Liver (tissue), 9 donors: Measurements from ENCODE around the gene RPLP2. TPM values are rescaled to one million over a fixed set of nuclear protein-coding genes. Genes with fewer than 3 reads are reported as not detected.

Experiments
- DNase-seq: peaks from one replicate; pipeline ENCODE4 v3.0.0-alpha.2; 2017; ENCODE audit warnings: low spot score
- H3K27ac ChIP-seq, 2 donors: one replicate each; pipeline ENCODE4 v1.7.0; 2013; ENCODE audit warnings: inconsistent platforms in 2 of 2, low read length in 2 of 2, control low read depth in 1 of 2, low read depth in 1 of 2, mild to moderate bottlenecking in 1 of 2
- H3K27me3 ChIP-seq, 4 donors: one replicate each; pipeline versions ENCODE4 v1.6.1 to v1.7.0; 2013; ENCODE audit warnings: low read length in 3 of 4, inconsistent platforms in 1 of 4, mild to moderate bottlenecking in 1 of 4, moderate library complexity in 1 of 4; ENCODE audit not compliant: control insufficient read depth in 4 of 4, insufficient read depth in 4 of 4
- H3K36me3 ChIP-seq, 4 donors: one replicate each; pipeline versions ENCODE4 v1.6.1 to v1.7.0; 2013; ENCODE audit warnings: low read length in 3 of 4, mild to moderate bottlenecking in 3 of 4, low read depth in 1 of 4, moderate library complexity in 1 of 4; ENCODE audit not compliant: control insufficient read depth in 4 of 4, insufficient read depth in 3 of 4
- H3K4me1 ChIP-seq, 4 donors: one replicate each; pipeline versions ENCODE4 v1.6.1 to v1.7.0; 2013; ENCODE audit warnings: low read length in 3 of 4, mild to moderate bottlenecking in 3 of 4, moderate library complexity in 1 of 4; ENCODE audit not compliant: control insufficient read depth in 4 of 4, insufficient read depth in 4 of 4
- H3K4me3 ChIP-seq, 3 donors: one replicate each; pipeline versions ENCODE4 v1.6.1 to v1.7.0; 2013; ENCODE audit warnings: low read length in 3 of 3, control low read depth in 1 of 3, low read depth in 1 of 3, mild to moderate bottlenecking in 1 of 3
- H3K9ac ChIP-seq, 2 donors: one replicate each; pipeline ENCODE4 v1.7.0; 2013; ENCODE audit warnings: low read length in 2 of 2, mild to moderate bottlenecking in 2 of 2, moderate library complexity in 2 of 2, control low read depth in 1 of 2, low read depth in 1 of 2
- H3K9me3 ChIP-seq, 4 donors: one replicate each; pipeline versions ENCODE4 v1.6.1 to v1.7.0; 2013; ENCODE audit warnings: low read length in 3 of 4; ENCODE audit not compliant: control insufficient read depth in 4 of 4
- ATF3 ChIP-seq: IDR thresholded peaks from 2 replicates; pipeline ENCODE4 v1.6.1; 2016; ENCODE audit warnings: antibody characterized with exemption
- CTCF ChIP-seq: fragments of 150-350 bp; IDR thresholded peaks from 2 replicates; pipeline ENCODE4 v1.5.1; 2017; ENCODE audit warnings: improper control_type of control experiment, low read depth, low read length; ENCODE audit not compliant: missing input control
- EGR1 ChIP-seq, 2 donors: IDR thresholded peaks; 2 replicates each; pipeline ENCODE4 v1.6.1; 2016 to 2018; ENCODE audit warnings: antibody characterized with exemption in 2 of 2, low read depth in 2 of 2
- FOXA1 ChIP-seq: IDR thresholded peaks from 2 replicates; pipeline ENCODE4 v1.6.1; 2016; ENCODE audit warnings: antibody characterized with exemption
- FOXA2 ChIP-seq: IDR thresholded peaks from 2 replicates; pipeline ENCODE4 v1.6.1; 2016; ENCODE audit warnings: antibody characterized with exemption
- GABPA ChIP-seq, 2 donors: IDR thresholded peaks in 1 of 2; conservative IDR thresholded peaks in 1 of 2; 2 replicates each; pipeline ENCODE4 v1.6.1; 2016; ENCODE audit warnings: antibody characterized with exemption in 2 of 2, mild to moderate bottlenecking in 1 of 2, moderate library complexity in 1 of 2
- HNF4A ChIP-seq, 2 donors: conservative IDR thresholded peaks; 2 replicates each; pipeline ENCODE4 v1.6.1; 2016; ENCODE audit warnings: antibody characterized with exemption in 2 of 2, mild to moderate bottlenecking in 2 of 2
- JUND ChIP-seq, 2 donors: IDR thresholded peaks; 2 replicates each; pipeline ENCODE4 v1.6.1; 2016; ENCODE audit warnings: antibody characterized with exemption in 2 of 2
- MAX ChIP-seq: IDR thresholded peaks from 2 replicates; pipeline ENCODE4 v1.6.1; 2016; ENCODE audit warnings: antibody characterized with exemption
- REST ChIP-seq: IDR thresholded peaks from 2 replicates; pipeline ENCODE4 v1.6.1; 2016; ENCODE audit warnings: antibody characterized with exemption, mild to moderate bottlenecking
- SP1 ChIP-seq: IDR thresholded peaks from 2 replicates; pipeline ENCODE4 v1.6.1; 2018; ENCODE audit warnings: antibody characterized with exemption, mild to moderate bottlenecking
- TAF1 ChIP-seq: conservative IDR thresholded peaks from 2 replicates; pipeline ENCODE4 v1.6.1; 2016; ENCODE audit warnings: antibody characterized with exemption, mild to moderate bottlenecking
- WGBS: extraction: QIAGEN DNeasy Blood & Tissue Kit; methylation state at CpG from one replicate; pipeline ENCODE4 v1.1.7; 2013; 5-methylcytosine and 5-hydroxymethylcytosine counted together
- polyA plus RNA-seq, 2 donors: library from polyadenylated mRNA; stranded (reverse) in 1 of 2; unstranded in 1 of 2; fragments of 200-250 nt in 1 of 2; fragments of >200 nt in 1 of 2; fragmentation: Nextera tagmentation in 1 of 2; extraction: Ambion mirVana in 1 of 2; gene quantifications; one replicate each; pipeline versions ENCODE4 v1.2.1 to v1.2.3, GENCODE V29; 2013 to 2015
- total RNA-seq, 2 donors: library from RNA; depleted of rRNA; stranded (reverse); fragments of >200 nt; gene quantifications; one replicate each; pipeline ENCODE4 v1.2.3, GENCODE V29; 2014
- donor health status: healthy.
- donor health status: healthy.
- donor health status: healthy.
- donor health status: healthy.
- donor health status: healthy.

Gene RPLP2
- total and polyA plus RNA-seq, 4 donors = 59.8 to 476 (median 285) TPM

- DNase-seq = no peak
- no peak overlapping the region for H3K27ac ChIP-seq
- no peak overlapping the region for H3K4me3 ChIP-seq
- H3K9ac ChIP-seq = no peak overlapping the region
- no peaks in the 10 kb centered on the region for H3K9me3 ChIP-seq
- peaks cover 5 to 25% (median 12%) of the 10 kb centered on the region in 4 donors for H3K36me3 ChIP-seq
- TF ChIP-seq MAX (no peak), HNF4A (conservative IDR thresholded peaks at IDR 0.05) (no peak), FOXA2 (no peak), FOXA1 (no peak), CTCF (no peak), REST (no peak), SP1 (no peak), JUND (IDR thresholded peaks at IDR 0.05) (no peak), TAF1 (no peak), ATF3 (no peak)
- H3K4me1 ChIP-seq = peaks cover 5 to 15% (median 8%) of the 10 kb centered on the region in 4 donors
- H3K27me3 ChIP-seq = no peaks in the 10 kb centered on the region
- WGBS = 90% methylated on average over 34 of the region's 34 CpGs
Measured at GRCh38 chr11:772429-773390, 37.1 kb upstream of the RPLP2 start.

GRCh38 chr11:773425-773824 lies 36.3 kb upstream of the RPLP2 start:
- H3K4me3 ChIP-seq = no peak overlapping the region
- no peaks in the 10 kb centered on the region for H3K9me3 ChIP-seq
- TF ChIP-seq GABPA (IDR thresholded peaks at IDR 0.05 in 1 of 2, conservative IDR thresholded peaks at IDR 0.05 in 1 of 2) (no peak), EGR1 (IDR thresholded peaks at IDR 0.05; ENCODE audit: low read depth in 2 of 2) (no peak), MAX (no peak)
- no peak overlapping the region for H3K9ac ChIP-seq
- H3K36me3 ChIP-seq = peaks cover 5 to 25% (median 12%) of the 10 kb centered on the region in 4 donors
- H3K27ac ChIP-seq = no peak overlapping the region
- no peaks in the 10 kb centered on the region for H3K27me3 ChIP-seq
- 93% methylated on average over 5 of the region's 5 CpGs for WGBS
- H3K4me1 ChIP-seq = peaks cover 7 to 22% (median 12%) of the 10 kb centered on the region in 4 donors
- DNase-seq = no peak
